Aorta (tissue), 5 donors: ENCODE data around the gene ISM1. TPM values are rescaled to one million over a fixed set of nuclear protein-coding genes. Genes with fewer than 3 reads are reported as not detected.

Source experiments
- ATAC-seq: fragments of 200-7000 bp; cut with Tn5 transposase; one replicate; pipeline ENCODE4 v1.9.1; 2022; ENCODE audit warnings: moderate library complexity; ENCODE audit not compliant: low FRiP score
- DNase-seq, 2 donors: peaks; one replicate each; pipeline ENCODE4 v3.0.0-alpha.2; 2020
- H3K27ac ChIP-seq, 2 donors: one replicate each; pipeline ENCODE4 v1.5.1; 2013; ENCODE audit warnings: low read length in 2 of 2, mild to moderate bottlenecking in 2 of 2, moderate library complexity in 2 of 2, control low read depth in 1 of 2, inconsistent platforms in 1 of 2, low read depth in 1 of 2
- H3K27me3 ChIP-seq, 2 donors: one replicate each; pipeline ENCODE4 v1.6.1; 2013; ENCODE audit warnings: control low read depth in 1 of 2, low read length in 1 of 2, mild to moderate bottlenecking in 1 of 2, moderate library complexity in 1 of 2; ENCODE audit not compliant: insufficient read depth in 2 of 2, control insufficient read depth in 1 of 2
- H3K36me3 ChIP-seq, 2 donors: one replicate each; pipeline ENCODE4 v1.6.1; 2013; ENCODE audit warnings: control low read depth in 1 of 2, low read length in 1 of 2, mild to moderate bottlenecking in 1 of 2; ENCODE audit not compliant: insufficient read depth in 2 of 2, control insufficient read depth in 1 of 2
- H3K4me1 ChIP-seq, 2 donors: one replicate each; pipeline ENCODE4 v1.6.1; 2013; ENCODE audit warnings: low read length in 2 of 2, control low read depth in 1 of 2, mild to moderate bottlenecking in 1 of 2, moderate library complexity in 1 of 2; ENCODE audit not compliant: insufficient read depth in 2 of 2, control insufficient read depth in 1 of 2
- H3K4me3 ChIP-seq, 2 donors: one replicate each; pipeline ENCODE4 v1.5.1; 2013; ENCODE audit warnings: low read length in 2 of 2, control low read depth in 1 of 2, mild to moderate bottlenecking in 1 of 2
- H3K9me3 ChIP-seq: one replicate; pipeline ENCODE4 v1.6.1; 2013; ENCODE audit warnings: mild to moderate bottlenecking, low read length; ENCODE audit not compliant: control insufficient read depth
- WGBS, 2 donors: extraction: QIAGEN DNeasy Blood & Tissue Kit; methylation state at CpG; one replicate each; pipeline ENCODE4 v1.1.7; 2013; 5-methylcytosine and 5-hydroxymethylcytosine counted together
- intact Hi-C, 2 donors: fragments of 100-400 bp; cut with DNase I; formaldehyde crosslinking; loops; one replicate each; pipeline versions ENCODE4 v1.14.2 to v1.15.0; 2022
- polyA plus RNA-seq, 2 donors: library from polyadenylated mRNA; stranded (reverse); fragments of 200-250 nt; gene quantifications; one replicate each; pipeline ENCODE4 v1.2.3, GENCODE V29; 2013
- total RNA-seq, 2 donors: library from RNA; stranded (reverse); fragmentation: NEBNext Ultra II Directional; extraction: Animal tissue kit (Norgen Biotek cat#: 25700); gene quantifications; one replicate each; pipeline ENCODE4 v1.2.1, GENCODE V29; 2021
- donor health status: healthy with polysubstance abuse.
- donor health status: Bipolar disorder and iron deficiency.
- donor health status: DM: no; HTN: no; CAD: no.
- donor health status: DM: no; HTN: no; CAD: no.
- donor health status: DM: yes; HTN: yes; CAD: no.

Gene ISM1
- total and polyA plus RNA-seq, 4 donors = 2.0 to 94.9 (median 24.2) TPM

DNA sequence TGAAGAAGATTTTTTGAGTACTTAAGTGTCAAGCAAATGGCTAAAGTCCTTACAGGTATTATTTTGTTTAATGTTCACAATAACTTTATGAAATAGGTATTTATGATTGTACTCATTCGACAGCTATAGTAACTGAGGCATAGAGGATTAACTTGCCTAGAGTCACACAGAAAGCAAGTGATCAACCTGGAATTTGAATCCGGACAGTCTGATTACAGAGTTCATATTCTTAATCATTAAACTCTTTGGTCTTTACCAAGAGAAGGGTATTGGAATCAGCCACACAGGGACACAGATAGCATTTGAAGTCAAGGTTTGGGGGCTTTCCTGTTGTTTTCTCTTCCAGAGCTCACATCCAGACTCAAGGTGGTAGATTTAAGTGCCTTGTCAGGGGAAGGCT, 69.7 kb downstream of the ISM1 start:
- Histone ChIP-seq H3K36me3 (no peaks in the 10 kb centered on the region), H3K4me3 (no peak overlapping the region), H3K4me1 (no peaks in the 10 kb centered on the region), H3K27ac (no peak overlapping the region), H3K27me3 (no peaks in the 10 kb centered on the region), H3K9me3 (no peaks in the 10 kb centered on the region)
- ATAC-seq (no peak), DNase-seq (no peak)
- intact Hi-C loops = no loop called here
- WGBS, 2 donors = 88 to 90% methylated on average over 2 of the region's 2 CpGs

DNA sequence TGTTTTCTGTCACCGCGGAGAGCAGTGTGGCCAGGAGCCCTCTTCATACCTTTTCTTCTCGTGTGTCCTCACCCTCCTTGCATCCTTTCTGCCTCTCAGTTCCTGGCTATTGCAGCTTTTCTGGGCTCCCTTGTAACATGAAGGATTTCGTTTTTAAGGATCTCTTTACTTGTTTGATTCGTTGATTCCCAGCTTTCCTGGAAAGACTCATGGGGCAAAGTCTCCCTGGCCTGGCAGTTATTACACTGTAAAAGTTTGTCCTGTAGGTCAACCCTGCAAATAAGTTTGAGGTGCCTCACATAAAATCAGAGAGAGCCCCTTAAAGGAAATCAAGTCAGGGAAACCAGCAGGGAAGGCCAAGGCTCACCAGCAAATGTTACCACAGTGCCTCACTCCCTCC, 70.1 kb downstream of the ISM1 start:
- no peaks in the 10 kb centered on the region for H3K36me3 ChIP-seq
- ATAC-seq (no peak), DNase-seq (no peak)
- no peaks in the 10 kb centered on the region for H3K4me1 ChIP-seq
- H3K27ac ChIP-seq = no peak overlapping the region
- 76 to 81% methylated on average over 5 of the region's 5 CpGs for WGBS, 2 donors
- no peaks in the 10 kb centered on the region for H3K9me3 ChIP-seq
- H3K4me3 ChIP-seq = no peak overlapping the region
- intact Hi-C loops = no loop called here
- no peaks in the 10 kb centered on the region for H3K27me3 ChIP-seq

DNA sequence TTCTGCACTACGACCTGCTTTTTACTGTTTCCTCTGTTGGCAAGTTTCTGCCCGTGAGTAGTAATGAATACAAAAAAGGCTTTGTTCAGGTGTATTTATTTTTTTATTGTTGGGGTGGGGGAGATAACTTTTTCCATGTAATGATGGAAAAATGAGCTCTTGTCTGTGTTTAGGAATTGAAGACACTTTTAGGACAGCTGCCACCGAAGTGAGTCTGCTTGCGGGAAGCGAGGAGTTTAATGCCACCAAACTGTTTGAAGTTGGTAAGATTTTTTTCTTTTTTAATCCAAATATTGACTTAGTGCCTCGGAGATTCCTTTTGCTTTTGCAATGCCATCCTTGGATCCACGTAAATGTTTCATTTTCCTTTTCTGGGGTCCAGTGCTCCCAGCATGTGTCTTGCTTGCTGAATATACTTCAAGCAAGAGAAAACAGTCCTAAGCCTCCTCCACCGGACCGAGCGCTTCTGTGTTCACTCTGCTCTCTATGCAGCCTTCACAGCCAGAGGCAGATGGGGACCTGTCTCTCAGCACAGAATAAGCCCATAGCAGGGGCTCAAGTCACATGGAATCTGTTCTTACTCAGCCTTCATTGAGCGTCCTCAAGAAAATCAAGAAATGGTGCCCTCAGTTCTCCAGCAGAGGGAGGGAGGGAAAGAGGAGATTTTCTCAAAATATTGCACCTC, 71.3 kb downstream of the ISM1 start:
- Histone ChIP-seq H3K9me3 (no peaks in the 10 kb centered on the region), H3K27me3 (no peaks in the 10 kb centered on the region), H3K36me3 (no peaks in the 10 kb centered on the region), H3K4me3 (no peak overlapping the region), H3K4me1 (no peaks in the 10 kb centered on the region), H3K27ac (no peak overlapping the region)
- intact Hi-C loops = no loop called here
- DNase-seq (no peak), ATAC-seq (no peak)
- WGBS, 2 donors = 53 to 63% methylated on average over 11 of the region's 11 CpGs

DNA sequence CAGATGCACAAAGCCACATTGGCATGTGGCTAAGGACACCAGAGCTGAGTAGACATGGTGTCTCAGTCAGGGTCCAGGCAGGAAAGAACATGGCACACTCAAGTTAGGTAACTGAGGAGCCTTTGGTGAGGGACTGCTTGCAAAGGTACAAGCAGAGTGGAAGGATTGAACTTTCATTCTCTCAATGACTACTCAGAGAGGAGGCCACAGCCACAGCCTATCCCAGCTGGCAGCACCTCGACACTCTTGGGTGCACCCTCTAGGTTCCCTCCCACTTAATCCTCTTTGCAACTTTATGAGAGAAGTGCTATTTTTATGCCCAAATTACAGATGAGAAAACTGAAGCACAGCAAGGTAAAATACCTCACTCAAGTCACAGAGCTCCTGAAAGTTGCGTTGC, 73.4 kb downstream of the ISM1 start:
- intact Hi-C loops = no loop called here
- Histone ChIP-seq H3K4me1 (no peaks in the 10 kb centered on the region), H3K36me3 (no peaks in the 10 kb centered on the region), H3K27me3 (no peaks in the 10 kb centered on the region), H3K27ac (no peak overlapping the region), H3K9me3 (no peaks in the 10 kb centered on the region), H3K4me3 (no peak overlapping the region)
- WGBS, 2 donors = 90 to 92% methylated on average over 2 of the region's 2 CpGs
- ATAC-seq = no peak
- no peak for DNase-seq

DNA sequence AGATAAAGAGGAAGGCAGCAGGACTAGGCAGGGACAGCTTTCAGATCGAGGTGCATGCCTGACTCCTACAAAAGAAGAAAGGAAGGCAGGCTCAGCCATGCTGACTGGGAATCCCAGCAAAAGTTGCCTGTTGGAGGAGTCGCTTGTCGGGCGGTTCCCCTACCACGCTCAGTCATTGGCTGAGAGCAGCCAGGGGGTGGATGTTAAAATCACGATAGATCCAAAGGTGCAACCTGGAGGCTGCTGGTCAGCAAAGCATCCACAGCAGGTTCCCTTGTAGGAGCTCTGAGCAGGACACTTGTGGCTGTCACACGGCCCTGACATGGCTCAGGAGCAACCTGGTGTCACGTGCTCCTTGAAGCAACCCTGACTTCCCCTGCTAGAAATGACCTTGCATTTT, 74.6 kb downstream of the ISM1 start:
- Histone ChIP-seq H3K27me3 (no peaks in the 10 kb centered on the region), H3K36me3 (no peaks in the 10 kb centered on the region), H3K4me1 (no peaks in the 10 kb centered on the region), H3K27ac (no peak overlapping the region), H3K9me3 (no peaks in the 10 kb centered on the region), H3K4me3 (no peak overlapping the region)
- intact Hi-C loops = no loop called here
- no peak for ATAC-seq
- 85 to 88% methylated on average over 8 of the region's 8 CpGs for WGBS, 2 donors
- DNase-seq = no peak

DNA sequence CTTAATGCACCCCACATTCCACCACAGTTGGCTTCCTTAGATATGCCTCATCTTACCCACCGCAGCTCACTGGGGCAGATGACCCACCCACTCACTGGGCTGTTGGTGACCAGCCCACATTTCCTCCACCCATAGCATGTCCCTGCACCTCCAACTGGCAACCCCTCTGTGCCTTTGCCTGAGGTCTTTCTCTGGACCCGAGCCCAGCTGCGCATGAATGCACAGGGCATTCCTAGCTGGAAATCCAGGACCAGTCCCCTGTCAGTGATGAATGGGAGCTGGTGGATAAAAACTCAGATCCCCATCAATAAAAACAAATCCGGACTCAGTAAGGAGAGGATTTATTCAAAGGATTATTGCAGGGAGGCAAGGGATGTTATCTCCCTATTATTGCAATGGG, 75.0 kb downstream of the ISM1 start:
- Histone ChIP-seq H3K4me3 (no peak overlapping the region), H3K9me3 (no peaks in the 10 kb centered on the region), H3K27me3 (no peaks in the 10 kb centered on the region), H3K27ac (no peak overlapping the region), H3K36me3 (no peaks in the 10 kb centered on the region), H3K4me1 (no peaks in the 10 kb centered on the region)
- ATAC-seq (no peak), DNase-seq (no peak)
- WGBS, 2 donors = 55 to 57% methylated on average over 4 of the region's 4 CpGs
- intact Hi-C loops = no loop called here

DNA sequence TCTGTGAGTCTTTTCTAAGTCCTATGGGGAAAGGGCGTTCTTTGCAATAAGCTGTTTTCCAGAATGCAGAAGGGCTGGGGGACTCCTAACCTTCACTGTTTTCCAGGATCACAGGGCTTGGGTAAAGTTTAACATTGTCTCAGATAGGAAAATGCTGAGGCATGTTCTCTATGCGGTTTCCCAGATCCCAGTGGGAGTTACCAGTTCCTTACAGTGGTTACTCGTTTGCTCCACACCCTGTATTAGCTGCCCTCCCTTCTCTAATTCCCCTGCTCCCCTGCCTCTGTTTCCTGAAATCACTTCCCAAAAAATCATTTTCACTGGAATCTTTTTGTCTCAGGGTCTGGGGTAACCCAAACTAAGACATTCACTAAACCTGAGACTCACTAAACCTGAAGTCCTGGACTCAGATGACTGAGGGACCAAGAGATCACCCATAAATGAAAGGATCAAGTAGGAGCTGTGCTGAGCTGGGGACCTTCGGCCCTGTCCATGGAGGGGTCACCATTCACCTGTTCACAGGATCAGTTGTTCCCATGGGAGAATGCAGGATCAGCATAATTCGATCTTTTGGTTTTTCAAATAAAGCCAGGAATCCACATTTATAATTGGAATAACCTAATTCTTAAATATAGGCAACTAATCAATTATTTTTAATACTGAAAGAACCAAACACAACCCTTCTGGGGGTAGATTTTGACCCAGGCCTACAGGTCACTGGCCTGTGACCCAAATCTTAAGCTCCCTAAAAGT, 76.2 kb downstream of the ISM1 start:
- ATAC-seq = no peak
- no peaks in the 10 kb centered on the region for H3K4me1 ChIP-seq
- no peaks in the 10 kb centered on the region for H3K27me3 ChIP-seq
- no peaks in the 10 kb centered on the region for H3K9me3 ChIP-seq
- WGBS, 2 donors = 78 to 79% methylated on average over 5 of the region's 5 CpGs
- no peak for DNase-seq
- no peaks in the 10 kb centered on the region for H3K36me3 ChIP-seq
- no peak overlapping the region for H3K4me3 ChIP-seq
- H3K27ac ChIP-seq = no peak overlapping the region
- intact Hi-C loops = no loop called here

DNA sequence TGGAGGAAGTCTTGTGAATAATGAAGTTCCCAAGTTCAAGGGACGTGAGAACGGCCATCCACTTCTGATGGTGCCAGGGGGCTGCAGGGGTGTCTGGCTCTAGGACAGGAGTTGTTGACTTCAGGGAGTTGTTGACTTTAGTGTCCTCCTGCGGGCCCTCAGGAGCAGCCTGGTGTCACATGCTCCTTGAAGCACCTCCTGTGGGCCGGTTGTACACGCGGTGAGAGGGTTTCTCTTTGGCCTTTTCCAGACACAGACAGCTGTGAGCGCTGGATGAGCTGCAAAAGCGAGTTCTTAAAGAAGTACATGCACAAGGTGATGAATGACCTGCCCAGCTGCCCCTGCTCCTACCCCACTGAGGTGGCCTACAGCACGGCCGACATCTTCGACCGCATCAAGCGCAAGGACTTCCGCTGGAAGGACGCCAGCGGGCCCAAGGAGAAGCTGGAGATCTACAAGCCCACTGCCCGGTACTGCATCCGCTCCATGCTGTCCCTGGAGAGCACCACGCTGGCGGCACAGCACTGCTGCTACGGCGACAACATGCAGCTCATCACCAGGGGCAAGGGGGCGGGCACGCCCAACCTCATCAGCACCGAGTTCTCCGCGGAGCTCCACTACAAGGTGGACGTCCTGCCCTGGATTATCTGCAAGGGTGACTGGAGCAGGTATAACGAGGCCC, 77.8 kb downstream of the ISM1 start:
- DNase-seq (no peak), ATAC-seq (no peak)
- Histone ChIP-seq H3K36me3 (no peaks in the 10 kb centered on the region), H3K27me3 (no peaks in the 10 kb centered on the region), H3K9me3 (peaks cover 3% of the 10 kb centered on the region), H3K4me3 (no peak overlapping the region), H3K4me1 (no peaks in the 10 kb centered on the region), H3K27ac (no peak overlapping the region)
- 92 to 94% methylated on average over 29 of the region's 29 CpGs for WGBS, 2 donors
- intact Hi-C loops = no loop called here

DNA sequence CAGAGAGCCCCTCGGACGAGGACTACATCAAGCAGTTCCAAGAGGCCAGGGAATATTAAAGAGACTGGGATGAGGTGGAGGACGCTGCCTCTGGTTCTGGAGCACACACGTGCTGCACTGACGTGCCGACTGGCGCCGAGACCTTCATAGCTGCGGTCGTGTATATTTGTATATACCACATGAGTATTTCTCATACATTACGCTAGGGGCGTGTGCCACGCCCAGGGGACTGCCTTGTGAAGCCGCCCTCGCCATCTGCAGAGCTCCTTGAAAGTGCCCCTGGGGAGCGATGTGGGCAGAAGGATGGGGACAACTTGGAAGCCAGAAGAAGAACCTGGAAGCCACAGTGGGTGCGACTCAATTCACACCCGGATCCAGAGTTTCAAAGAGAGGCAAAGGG, 78.3 kb downstream of the ISM1 start:
- intact Hi-C loops = no loop called here
- DNase-seq = no peak
- Histone ChIP-seq H3K36me3 (no peaks in the 10 kb centered on the region), H3K27ac (no peak overlapping the region), H3K27me3 (no peaks in the 10 kb centered on the region), H3K9me3 (peaks cover 5% of the 10 kb centered on the region), H3K4me1 (no peaks in the 10 kb centered on the region), H3K4me3 (no peak overlapping the region)
- ATAC-seq = no peak
- 93 to 94% methylated on average over 18 of the region's 18 CpGs for WGBS, 2 donors
